Astrocyte (in vitro differentiated cells and primary cell): ENCODE measurements around the gene TRIAP1. TPM values are rescaled to one million over a fixed set of nuclear protein-coding genes. Genes with fewer than 3 reads are reported as not detected.

Experiments used
- DNase-seq: peaks from one replicate; pipeline ENCODE4 v3.0.0-alpha.2; 2010; ENCODE audit warnings: low read depth
- FAIRE-seq: peaks from 2 replicates; lab custom pipeline; 2011; peaks lifted over from hg19 to GRCh38; lab: Jason Lieb, UNC
- H2AFZ ChIP-seq: 2 replicates; pipeline ENCODE4 v1.6.0; 2012; ENCODE audit warnings: low read depth, low read length, inconsistent platforms
- H3K27ac ChIP-seq: 2 replicates; pipeline ENCODE4 v1.5.1; 2011; ENCODE audit warnings: low read depth, low read length, inconsistent platforms
- H3K27me3 ChIP-seq: 2 replicates; pipeline ENCODE4 v1.6.0; 2011; ENCODE audit warnings: low read length, inconsistent platforms; ENCODE audit not compliant: insufficient read depth
- H3K36me3 ChIP-seq: 2 replicates; pipeline ENCODE4 v1.5.1; 2011; ENCODE audit warnings: low read length, inconsistent platforms; ENCODE audit not compliant: insufficient read depth
- H3K4me1 ChIP-seq: 2 replicates; pipeline ENCODE4 v1.5.1; 2011; ENCODE audit warnings: low read length, inconsistent platforms; ENCODE audit not compliant: insufficient read depth
- H3K4me2 ChIP-seq: 2 replicates; pipeline ENCODE4 v1.6.0; 2012; ENCODE audit warnings: low read length, inconsistent platforms
- H3K4me3 ChIP-seq: 2 replicates; pipeline ENCODE4 v1.5.1; 2011; ENCODE audit warnings: low read depth, mild to moderate bottlenecking, low read length, inconsistent platforms; ENCODE audit not compliant: insufficient read depth
- H3K79me2 ChIP-seq: 2 replicates; pipeline ENCODE4 v1.6.0; 2012; ENCODE audit warnings: mild to moderate bottlenecking, low read length, inconsistent platforms; ENCODE audit not compliant: insufficient read depth
- H3K9ac ChIP-seq: 2 replicates; pipeline ENCODE4 v1.6.0; 2012; ENCODE audit warnings: mild to moderate bottlenecking, low read length, inconsistent platforms
- H3K9me3 ChIP-seq: 2 replicates; pipeline ENCODE4 v1.5.1; 2012; ENCODE audit warnings: low read depth, mild to moderate bottlenecking, low read length, inconsistent platforms; ENCODE audit not compliant: insufficient read depth
- H4K20me1 ChIP-seq: 2 replicates; pipeline ENCODE4 v1.6.0; 2012; ENCODE audit warnings: low read length, inconsistent platforms; ENCODE audit not compliant: insufficient read depth
- H3K27ac Mint-ChIP-seq: one replicate; pipeline ENCODE4 v1.8.0; 2021; ENCODE audit warnings: mild to moderate bottlenecking, mixed read lengths; ENCODE audit not compliant: unreplicated experiment
- H3K27me3 Mint-ChIP-seq: one replicate; pipeline ENCODE4 v1.8.0; 2021; ENCODE audit warnings: low read depth, mixed read lengths; ENCODE audit not compliant: unreplicated experiment
- H3K36me3 Mint-ChIP-seq: one replicate; pipeline ENCODE4 v1.8.0; 2021; ENCODE audit warnings: low read depth, mixed read lengths; ENCODE audit not compliant: unreplicated experiment
- H3K4me1 Mint-ChIP-seq: one replicate; pipeline ENCODE4 v1.8.0; 2021; ENCODE audit warnings: low read depth, mixed read lengths; ENCODE audit not compliant: unreplicated experiment
- H3K4me3 Mint-ChIP-seq: one replicate; pipeline ENCODE4 v1.8.0; 2021; ENCODE audit warnings: mild to moderate bottlenecking, moderate library complexity, mixed read lengths; ENCODE audit not compliant: unreplicated experiment
- H3K9me3 Mint-ChIP-seq: one replicate; pipeline ENCODE4 v1.8.0; 2021; ENCODE audit warnings: mild to moderate bottlenecking, mixed read lengths; ENCODE audit not compliant: unreplicated experiment
- EZH2 ChIP-seq: IDR thresholded peaks from 2 replicates; pipeline ENCODE4 v1.6.1; 2012; ENCODE audit warnings: mild to moderate bottlenecking, low read length, inconsistent platforms; ENCODE audit not compliant: insufficient read depth
- total RNA-seq: library from RNA; stranded (reverse); gene quantifications from 2 replicates; pipeline ENCODE4 v1.2.1, GENCODE V29; 2021
- TF ChIP-seq, protein P1 (sequence below): IDR thresholded peaks from 2 replicates; pipeline ENCODE4 v1.5.1; 2011; ENCODE audit warnings: low read depth, mild to moderate bottlenecking, inconsistent platforms, low read length, moderate library complexity; ENCODE audit not compliant: insufficient read depth

Gene TRIAP1
- total RNA-seq, 1 donor from 2014 or later = 54.0 TPM

DNA sequence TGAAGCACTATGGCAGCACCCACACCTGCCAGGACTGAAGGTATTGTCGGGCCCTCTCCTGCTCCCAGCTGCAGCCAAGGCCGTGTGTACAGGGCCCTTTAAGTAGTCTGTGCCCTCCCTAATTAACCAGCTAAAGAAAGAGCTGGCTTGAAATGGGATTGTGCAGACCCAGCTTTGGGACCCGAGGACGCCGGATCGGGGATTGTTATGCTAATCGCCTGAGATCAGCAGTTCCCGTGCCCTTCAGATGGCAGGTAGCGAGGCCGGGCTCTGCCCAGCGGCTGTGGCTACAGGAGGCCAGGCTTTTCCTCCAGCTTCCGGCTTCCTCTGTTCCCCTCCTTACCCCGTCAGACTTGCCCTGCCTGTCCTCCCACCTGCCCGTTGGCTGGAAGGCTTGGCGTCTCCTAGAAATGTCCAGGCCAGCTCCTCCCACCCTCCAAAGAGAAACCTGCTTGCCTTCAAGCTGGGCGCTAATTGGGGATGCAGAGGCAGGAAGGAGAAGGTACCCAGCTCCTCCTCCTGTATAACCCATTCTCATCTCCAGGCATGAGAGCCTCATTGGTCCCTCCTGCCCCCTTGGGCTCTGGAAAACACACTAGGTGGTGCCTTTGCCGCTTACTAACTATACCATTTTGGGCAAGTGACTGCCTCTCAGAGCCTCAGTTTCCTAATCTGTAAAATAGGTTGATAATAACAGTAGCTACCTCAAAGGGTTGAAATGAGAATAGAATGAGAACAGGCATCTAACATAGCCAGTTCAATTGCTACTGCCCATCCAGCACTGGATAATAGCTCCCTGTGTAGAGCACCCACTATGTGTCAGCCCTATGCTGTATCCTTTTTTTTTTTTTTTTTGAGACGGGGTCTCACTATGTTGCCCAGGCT lies 51.5 kb downstream of the TRIAP1 start:
- Histone ChIP-seq H3K4me1 (no peaks in the 10 kb centered on the region), H2AFZ (peak overlapping the region; percentile 45), H4K20me1 (no peaks in the 10 kb centered on the region), H3K9ac (no peak overlapping the region), H3K27me3 (peaks cover 10% of the 10 kb centered on the region), H3K4me3 (no peak overlapping the region), H3K36me3 (no peaks in the 10 kb centered on the region), H3K9me3 (no peaks in the 10 kb centered on the region), H3K4me2 (peak overlapping the region; percentile 15), H3K79me2 (no peaks in the 10 kb centered on the region), H3K27ac (no peak overlapping the region)
- H3K4me1 Mint-ChIP-seq = no peaks in the 10 kb centered on the region
- peaks cover 13% of the 10 kb centered on the region for H3K27me3 Mint-ChIP-seq
- H3K4me3 Mint-ChIP-seq = no peak overlapping the region
- DNase-seq (no peak), FAIRE-seq (no peak)
- no peaks in the 10 kb centered on the region for H3K36me3 Mint-ChIP-seq
- H3K9me3 Mint-ChIP-seq = no peaks in the 10 kb centered on the region
- TF ChIP-seq, protein P1, sequence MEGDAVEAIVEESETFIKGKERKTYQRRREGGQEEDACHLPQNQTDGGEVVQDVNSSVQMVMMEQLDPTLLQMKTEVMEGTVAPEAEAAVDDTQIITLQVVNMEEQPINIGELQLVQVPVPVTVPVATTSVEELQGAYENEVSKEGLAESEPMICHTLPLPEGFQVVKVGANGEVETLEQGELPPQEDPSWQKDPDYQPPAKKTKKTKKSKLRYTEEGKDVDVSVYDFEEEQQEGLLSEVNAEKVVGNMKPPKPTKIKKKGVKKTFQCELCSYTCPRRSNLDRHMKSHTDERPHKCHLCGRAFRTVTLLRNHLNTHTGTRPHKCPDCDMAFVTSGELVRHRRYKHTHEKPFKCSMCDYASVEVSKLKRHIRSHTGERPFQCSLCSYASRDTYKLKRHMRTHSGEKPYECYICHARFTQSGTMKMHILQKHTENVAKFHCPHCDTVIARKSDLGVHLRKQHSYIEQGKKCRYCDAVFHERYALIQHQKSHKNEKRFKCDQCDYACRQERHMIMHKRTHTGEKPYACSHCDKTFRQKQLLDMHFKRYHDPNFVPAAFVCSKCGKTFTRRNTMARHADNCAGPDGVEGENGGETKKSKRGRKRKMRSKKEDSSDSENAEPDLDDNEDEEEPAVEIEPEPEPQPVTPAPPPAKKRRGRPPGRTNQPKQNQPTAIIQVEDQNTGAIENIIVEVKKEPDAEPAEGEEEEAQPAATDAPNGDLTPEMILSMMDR = no peak
- no peak for TF ChIP-seq EZH2
- no peak overlapping the region for H3K27ac Mint-ChIP-seq

Other genes starting within 250 kb of the TRIAP1 start
- gene RPLP0, start 245.3 kb downstream of the TRIAP1 start, total RNA-seq = 1,543 and 1,660 TPM in 2 replicates
- 126 and 151 TPM in 2 replicates for gene PXN, start 180.7 kb downstream of the TRIAP1 start, total RNA-seq
- gene RNU4-2, start 154.5 kb downstream of the TRIAP1 start, total RNA-seq = 2,157 and 2,549 TPM in 2 replicates
- 2,477 and 2,591 TPM in 2 replicates for gene RNU4-1, start 153.1 kb downstream of the TRIAP1 start, total RNA-seq
- gene SIRT4, start 144.1 kb downstream of the TRIAP1 start, total RNA-seq = 2.5 and 2.7 TPM in 2 replicates
- gene PLA2G1B, start 118.6 kb downstream of the TRIAP1 start, total RNA-seq = not detected in 2 replicates
- 16.0 and 16.4 TPM in 2 replicates for gene MSI1, start 77.2 kb downstream of the TRIAP1 start, total RNA-seq
- gene COX6A1, start 8.3 kb downstream of the TRIAP1 start, total RNA-seq = 388 and 394 TPM in 2 replicates
- 17.8 and 28.8 TPM in 2 replicates for gene GATC, start 60 bp upstream of the TRIAP1 start, total RNA-seq
- 216 and 223 TPM in 2 replicates for gene SRSF9, start 23.4 kb upstream of the TRIAP1 start, total RNA-seq
- 490 and 500 TPM in 2 replicates for gene DYNLL1, start 49.7 kb upstream of the TRIAP1 start, total RNA-seq
- 22.9 and 23.4 TPM in 2 replicates for gene COQ5, start 82.8 kb upstream of the TRIAP1 start, total RNA-seq
- gene RNF10, start 88.0 kb upstream of the TRIAP1 start, total RNA-seq = 181 and 185 TPM in 2 replicates
- 31.3 and 36.0 TPM in 2 replicates for gene POP5, start 135.0 kb upstream of the TRIAP1 start, total RNA-seq
- gene CABP1, start 194.2 kb upstream of the TRIAP1 start, total RNA-seq = 0.19 and 0.30 TPM in 2 replicates
- 137 and 152 TPM in 2 replicates for gene MLEC, start 240.8 kb upstream of the TRIAP1 start, total RNA-seq